ENCODE results near the gene TRIM2.

TRIM2 gene

GRCh38 chr4:153281476-153281875, 77.2 kb downstream of the TRIM2 start:
- Histone ChIP-seq H3K27ac (no peak overlapping the region), H3K4me1 (ENCODE audit: low read depth, poor library complexity, severe bottlenecking) (no peaks in the 10 kb centered on the region), H3K27me3 (ENCODE audit: insufficient read depth, low read depth) (no peaks in the 10 kb centered on the region), H3K9ac (no peak overlapping the region), H4K20me1 (ENCODE audit: insufficient read depth) (no peaks in the 10 kb centered on the region), H3K4me3 (IDR thresholded peaks at IDR 0.05; ENCODE audit: insufficient read depth, low read depth, low read length) (no peak overlapping the region), H2AFZ (ENCODE audit: low read depth) (no peak overlapping the region), H3K36me3 (ENCODE audit: insufficient read depth) (no peaks in the 10 kb centered on the region), H3K79me2 (ENCODE audit: insufficient read depth, low read depth) (no peaks in the 10 kb centered on the region), H3K4me2 (no peak overlapping the region)
- no peak for TF ChIP-seq CTCF (conservative IDR thresholded peaks at IDR 0.05; ENCODE audit: low read depth, low read length)

- no peaks in the 10 kb centered on the region for H4K20me1 ChIP-seq (ENCODE audit: insufficient read depth)
- H3K9ac ChIP-seq = no peak overlapping the region
- no peaks in the 10 kb centered on the region for H3K79me2 ChIP-seq (ENCODE audit: insufficient read depth, low read depth)
- no peaks in the 10 kb centered on the region for H3K27me3 ChIP-seq (ENCODE audit: insufficient read depth, low read depth)
- no peak for TF ChIP-seq CTCF (conservative IDR thresholded peaks at IDR 0.05; ENCODE audit: low read depth, low read length)
- H3K36me3 ChIP-seq (ENCODE audit: insufficient read depth) = no peaks in the 10 kb centered on the region
- H2AFZ ChIP-seq (ENCODE audit: low read depth) = no peak overlapping the region
- H3K4me3 ChIP-seq (IDR thresholded peaks at IDR 0.05; ENCODE audit: insufficient read depth, low read depth, low read length) = no peak overlapping the region
- no peak overlapping the region for H3K4me2 ChIP-seq
- H3K27ac ChIP-seq = no peak overlapping the region
- H3K4me1 ChIP-seq (ENCODE audit: low read depth, poor library complexity, severe bottlenecking) = no peaks in the 10 kb centered on the region
Measured at GRCh38 chr4:153282023-153282422, 77.8 kb downstream of the TRIM2 start.

GRCh38 chr4:153283260-153283659, 79.0 kb downstream of the TRIM2 start:
- Histone ChIP-seq H3K27me3 (ENCODE audit: insufficient read depth, low read depth) (no peaks in the 10 kb centered on the region), H3K27ac (no peak overlapping the region), H3K4me3 (IDR thresholded peaks at IDR 0.05; ENCODE audit: insufficient read depth, low read depth, low read length) (no peak overlapping the region), H3K36me3 (ENCODE audit: insufficient read depth) (no peaks in the 10 kb centered on the region), H3K4me1 (ENCODE audit: low read depth, poor library complexity, severe bottlenecking) (no peaks in the 10 kb centered on the region), H3K79me2 (ENCODE audit: insufficient read depth, low read depth) (no peaks in the 10 kb centered on the region), H4K20me1 (ENCODE audit: insufficient read depth) (no peaks in the 10 kb centered on the region), H2AFZ (ENCODE audit: low read depth) (no peak overlapping the region), H3K9ac (no peak overlapping the region), H3K4me2 (no peak overlapping the region)
- TF ChIP-seq CTCF (conservative IDR thresholded peaks at IDR 0.05; ENCODE audit: low read depth, low read length) = no peak

- TF ChIP-seq CTCF (conservative IDR thresholded peaks at IDR 0.05; ENCODE audit: low read depth, low read length) = no peak
- Histone ChIP-seq H4K20me1 (ENCODE audit: insufficient read depth) (no peaks in the 10 kb centered on the region), H3K4me1 (ENCODE audit: low read depth, poor library complexity, severe bottlenecking) (no peaks in the 10 kb centered on the region), H3K36me3 (ENCODE audit: insufficient read depth) (no peaks in the 10 kb centered on the region), H3K27ac (no peak overlapping the region), H2AFZ (ENCODE audit: low read depth) (no peak overlapping the region), H3K4me2 (no peak overlapping the region), H3K27me3 (ENCODE audit: insufficient read depth, low read depth) (no peaks in the 10 kb centered on the region), H3K79me2 (ENCODE audit: insufficient read depth, low read depth) (no peaks in the 10 kb centered on the region), H3K9ac (no peak overlapping the region), H3K4me3 (IDR thresholded peaks at IDR 0.05; ENCODE audit: insufficient read depth, low read depth, low read length) (no peak overlapping the region)
Measured at GRCh38 chr4:153290134-153290533, 85.9 kb downstream of the TRIM2 start.

- no peaks in the 10 kb centered on the region for H3K79me2 ChIP-seq (ENCODE audit: insufficient read depth, low read depth)
- no peaks in the 10 kb centered on the region for H3K4me1 ChIP-seq (ENCODE audit: low read depth, poor library complexity, severe bottlenecking)
- H2AFZ ChIP-seq (ENCODE audit: low read depth) = no peak overlapping the region
- no peaks in the 10 kb centered on the region for H3K27me3 ChIP-seq (ENCODE audit: insufficient read depth, low read depth)
- no peaks in the 10 kb centered on the region for H3K36me3 ChIP-seq (ENCODE audit: insufficient read depth)
- H3K9ac ChIP-seq = no peak overlapping the region
- H3K4me2 ChIP-seq = no peak overlapping the region
- no peak for TF ChIP-seq CTCF (conservative IDR thresholded peaks at IDR 0.05; ENCODE audit: low read depth, low read length)
- H4K20me1 ChIP-seq (ENCODE audit: insufficient read depth) = no peaks in the 10 kb centered on the region
- H3K27ac ChIP-seq = no peak overlapping the region
- H3K4me3 ChIP-seq (IDR thresholded peaks at IDR 0.05; ENCODE audit: insufficient read depth, low read depth, low read length) = no peak overlapping the region
Measured at GRCh38 chr4:153291562-153291961, 87.3 kb downstream of the TRIM2 start.
